K562 (cell line): ENCODE data around the gene SLC1A1. TPM values are rescaled to one million over a fixed set of nuclear protein-coding genes. Genes with fewer than 3 reads are reported as not detected.

ENCODE experiments used
- ATAC-seq: fragments of 200-7000 bp; cut with Tn5 transposase; 3 replicates; pipeline ENCODE4 v1.9.1; 2020; ENCODE audit warnings: moderate library complexity
- BruUV-seq: library from RNA; stranded (reverse); fragments of 400-500 nt; replicated peaks from 2 replicates; lab custom pipeline; 2021; lab: Mats Ljungman, UMichigan
- CTCF ChIA-PET: fragments of 300-600 bp; formaldehyde crosslinking; extraction: SDS; loops from one replicate; lab custom pipeline; 2021; ENCODE audit warnings: low intra/inter-chr PET ratio; lab: Yijun Ruan, JAX
- POLR2A ChIA-PET: fragments of 300-600, 350-650 bp; sonication (Branson Sonifier 250); formaldehyde crosslinking; extraction: SDS; loops from one replicate; lab custom pipeline; 2021; ENCODE audit warnings: antibody characterized with exemption, inconsistent platforms; lab: Yijun Ruan, JAX
- DNase-seq, 4 experiments: peaks; one replicate each; pipeline versions ENCODE4 v3.0.0 to v3.0.0-alpha.2; 2011 to 2018; ENCODE audit warnings: low spot score in 3 of 4, mixed read lengths in 3 of 4; ENCODE audit errors: extremely low read depth in 1 of 4
- FAIRE-seq: peaks from 2 replicates; lab custom pipeline; 2011; peaks lifted over from hg19 to GRCh38; lab: Jason Lieb, UNC
- H2AFZ ChIP-seq: 2 replicates; pipeline ENCODE4 v1.6.0; 2011; ENCODE audit warnings: low read depth, low read length, control low read depth, inconsistent platforms
- H3K27ac ChIP-seq: fragments of 200-600 bp; 3 replicates; pipeline ENCODE4 v1.8.0; 2011; ENCODE audit warnings: low read depth, mild to moderate bottlenecking, control low read depth, inconsistent platforms, low read length, moderate library complexity, mixed read lengths; ENCODE audit errors: extremely low read depth
- H3K27me3 ChIP-seq, 2 experiments: fragments of 300-600 bp in 1 of 2; 2 replicates in 1 of 2; 3 replicates in 1 of 2; pipeline versions ENCODE4 v1.6.0 to v1.8.0; 2011; ENCODE audit warnings: inconsistent platforms in 2 of 2, low read length in 2 of 2, mild to moderate bottlenecking in 1 of 2, mixed read lengths in 1 of 2, moderate library complexity in 1 of 2; ENCODE audit not compliant: control insufficient read depth in 2 of 2, insufficient read depth in 2 of 2
- H3K36me3 ChIP-seq: fragments of 300-600 bp; 3 replicates; pipeline ENCODE4 v1.8.0; 2011; ENCODE audit warnings: mild to moderate bottlenecking, low read length, inconsistent platforms; ENCODE audit not compliant: control insufficient read depth, insufficient read depth
- H3K4me1 ChIP-seq, 2 experiments: fragments of 200-600 bp in 1 of 2; replicated peaks in 1 of 2; 2 replicates in 1 of 2; 3 replicates in 1 of 2; pipeline versions ENCODE4 v1.5.1 to v1.8.0; 2011; ENCODE audit warnings: inconsistent platforms in 2 of 2, low read length in 2 of 2, mild to moderate bottlenecking in 1 of 2, mixed read lengths in 1 of 2, moderate library complexity in 1 of 2; ENCODE audit not compliant: control insufficient read depth in 2 of 2, insufficient read depth in 2 of 2
- H3K4me2 ChIP-seq: 2 replicates; pipeline ENCODE4 v1.6.1; 2011; ENCODE audit warnings: low read length, control low read depth, inconsistent platforms, mixed read lengths; ENCODE audit not compliant: insufficient read depth
- H3K4me3 ChIP-seq: fragments of 200-600 bp; sonication (generic), shearing (Covaris generic); 2 replicates; pipeline ENCODE4 v1.5.1; 2016; ENCODE audit warnings: control low read depth, inconsistent platforms
- H3K79me2 ChIP-seq: fragments of 200-600 bp; 3 replicates; pipeline ENCODE4 v1.8.0; 2011; ENCODE audit warnings: low read length, inconsistent platforms; ENCODE audit not compliant: control insufficient read depth, insufficient read depth
- H3K9ac ChIP-seq, 2 experiments: 2 replicates each; pipeline versions ENCODE4 v1.6.0 to v1.6.1; 2011; ENCODE audit warnings: low read depth in 2 of 2, low read length in 2 of 2, control low read depth in 1 of 2, inconsistent platforms in 1 of 2, mild to moderate bottlenecking in 1 of 2, mixed read lengths in 1 of 2; ENCODE audit not compliant: insufficient read depth in 1 of 2
- H3K9me1 ChIP-seq: one replicate; pipeline ENCODE4 v1.6.0; 2011; ENCODE audit warnings: inconsistent platforms, mild to moderate bottlenecking, low read length, moderate library complexity; ENCODE audit not compliant: control insufficient read depth, insufficient read depth
- H3K9me3 ChIP-seq: replicated peaks from 2 replicates; pipeline ENCODE4 v1.5.1; 2011; ENCODE audit warnings: low read depth, low read length, inconsistent platforms; ENCODE audit not compliant: control insufficient read depth, insufficient read depth
- H4K20me1 ChIP-seq: replicated peaks from 2 replicates; pipeline ENCODE4 v1.6.1; 2011; ENCODE audit warnings: low read length, inconsistent platforms, mixed read lengths; ENCODE audit not compliant: control insufficient read depth, insufficient read depth
- CREB3 ChIP-seq: fragments of 450-650 bp; conservative IDR thresholded peaks from 2 replicates; pipeline ENCODE4 v1.6.1; 2016; ENCODE audit warnings: missing genetic modification characterization, low read depth, mild to moderate bottlenecking, missing compliant biosample characterization, moderate library complexity
- FOXK2 ChIP-seq, 2 experiments: fragments of 450-650 bp; IDR thresholded peaks in 1 of 2; conservative IDR thresholded peaks in 1 of 2; 2 replicates each; pipeline ENCODE4 v1.6.1; 2016; ENCODE audit warnings: low read depth in 2 of 2, mild to moderate bottlenecking in 1 of 2
- HMGXB4 ChIP-seq: sonication (generic); formaldehyde crosslinking; IDR thresholded peaks from 2 replicates; pipeline ENCODE4 v1.8.1; 2023; ENCODE audit warnings: mild to moderate bottlenecking, missing genetic modification reagents
- JUNB ChIP-seq: fragments of 450-650 bp; formaldehyde crosslinking; conservative IDR thresholded peaks from 2 replicates; pipeline ENCODE4 v1.4.0; 2020; ENCODE audit warnings: mild to moderate bottlenecking
- ZBTB43 ChIP-seq: sonication (generic); formaldehyde crosslinking; IDR thresholded peaks from 2 replicates; pipeline ENCODE4 v1.8.0; 2023; ENCODE audit warnings: mild to moderate bottlenecking, missing genetic modification reagents
- WGBS: fragments of 100-300 bp; shearing (Covaris generic); methylation state at CpG from one replicate; pipeline ENCODE4 v1.1.6; 2016; ENCODE audit warnings: low coverage, mixed read lengths; ENCODE audit not compliant: insufficient coverage; ENCODE audit errors: missing lambda C conversion rate; 5-methylcytosine and 5-hydroxymethylcytosine counted together
- in situ Hi-C: fragments of 300-500 bp; cut with MboI; formaldehyde crosslinking; loops from 4 replicates; pipeline ENCODE4 v1.15.0; 2018; ENCODE audit warnings: inconsistent platforms, mixed read lengths
- intact Hi-C: fragments of 100-400 bp; cut with micrococcal nuclease; formaldehyde crosslinking; loops from 2 replicates; pipeline ENCODE4 v1.14.2; 2022
- polyA plus RNA-seq, 8 experiments: library from polyadenylated mRNA; depleted of rRNA in 4 of 8; stranded (reverse) in 5 of 8; unstranded in 3 of 8; fragments of >200 nt; fragmentation: Nextera tagmentation in 2 of 8; fragmentation: Illumina TruSeq in 1 of 8; extraction: Ambion mirVana in 2 of 8; extraction: Trizol in 1 of 8; gene quantifications; 2 replicates each; pipeline versions ENCODE4 v1.2.1 to v1.2.3, GENCODE V29; 2011 to 2014; ENCODE audit warnings: inconsistent platforms in 1 of 8, missing spikeins in 1 of 8
- total RNA-seq, 7 experiments: library from RNA; depleted of rRNA in 6 of 7; stranded (reverse); fragments of >200 nt in 6 of 7; fragmentation: Illumina TruSeq in 2 of 7; extraction: Trizol in 2 of 7; gene quantifications; 2 replicates each; pipeline versions ENCODE4 v1.2.1 to v1.2.3, GENCODE V29; 2011 to 2021; ENCODE audit warnings: low replicate concordance in 1 of 7
- TF ChIP-seq, protein P1 (sequence below): fragments of 250-450 bp; sonication (Bioruptor Pico); IDR thresholded peaks from 2 replicates; pipeline ENCODE4 v1.8.0; 2022; ENCODE audit warnings: moderate library complexity, mild to moderate bottlenecking, inconsistent platforms
- TF ChIP-seq, protein P2 (sequence below), 2 experiments: fragments of 450-650 bp; IDR thresholded peaks; 2 replicates each; pipeline ENCODE4 v1.6.1; 2016
- TF ChIP-seq, protein P3 (sequence below), 2 experiments: fragments of 200-800 bp in 1 of 2; sonication (Bioruptor generic) in 1 of 2; sonication (generic) in 1 of 2; formaldehyde crosslinking in 1 of 2; IDR thresholded peaks in 1 of 2; conservative IDR thresholded peaks in 1 of 2; 2 replicates each; pipeline versions ENCODE4 v1.5.0 to v1.6.1; 2016 to 2020; ENCODE audit warnings: missing compliant biosample characterization in 1 of 2, missing genetic modification characterization in 1 of 2, missing genetic modification reagents in 1 of 2
- TF ChIP-seq, protein P4 (sequence below): fragments of 250-450 bp; sonication (Bioruptor Pico); IDR thresholded peaks from 2 replicates; pipeline ENCODE4 v1.5.0; 2022; ENCODE audit warnings: mild to moderate bottlenecking

The SLC1A1 gene
- total and polyA plus RNA-seq, 9 of the 15 experiments (the other 6 are each of a cell fraction or from before 2014, with no cell fraction given): 0.11 to 0.16 TPM; not detected in 7

DNA sequence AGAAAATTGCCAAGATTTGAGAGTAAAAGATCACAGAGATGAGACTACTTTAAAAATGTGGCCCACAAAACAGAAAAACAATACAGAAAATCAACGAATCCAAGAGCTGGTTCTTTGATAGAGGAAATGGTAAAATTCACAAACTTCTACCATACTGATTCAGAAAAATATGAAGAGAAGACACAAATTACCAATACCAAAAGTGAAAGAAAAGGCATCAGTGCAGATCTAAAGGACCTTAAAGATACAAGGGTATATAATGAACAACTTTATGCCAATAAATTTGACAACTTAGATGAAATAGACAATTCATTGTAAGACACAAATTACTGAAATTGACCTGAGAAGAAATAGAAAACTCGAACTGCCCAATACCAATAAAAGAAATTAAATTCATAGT lies 24.4 kb upstream of the SLC1A1 start:
- BruUV-seq: no TSS peak
- Histone ChIP-seq H3K9ac (no peak overlapping the region), H3K36me3 (no peaks in the 10 kb centered on the region), H3K79me2 (no peaks in the 10 kb centered on the region), H3K4me3 (no peak overlapping the region), H3K9me1 (no peaks in the 10 kb centered on the region), H3K4me2 (no peak overlapping the region), H4K20me1 (no peaks in the 10 kb centered on the region), H2AFZ (no peak overlapping the region), H3K9me3 (no peaks in the 10 kb centered on the region), H3K4me1 (no peaks in the 10 kb centered on the region), H3K27me3 (no peaks in the 10 kb centered on the region), H3K27ac (no peak overlapping the region)
- DNase-seq (no peak), ATAC-seq (no peak), FAIRE-seq (no peak)
- intact Hi-C loops (no loop called here), in situ Hi-C loops (no loop called here)
- ChIA-PET POLR2A (interaction anchor here (0.6 kb wide), 1 partner anchor 1721 kb away, joined by 4 read pairs; no protein-coding TSS in a partner anchor), CTCF (no interaction called here)
- 3% methylated on average over 2 of the region's 2 CpGs for WGBS
- TF ChIP-seq, protein P1, sequence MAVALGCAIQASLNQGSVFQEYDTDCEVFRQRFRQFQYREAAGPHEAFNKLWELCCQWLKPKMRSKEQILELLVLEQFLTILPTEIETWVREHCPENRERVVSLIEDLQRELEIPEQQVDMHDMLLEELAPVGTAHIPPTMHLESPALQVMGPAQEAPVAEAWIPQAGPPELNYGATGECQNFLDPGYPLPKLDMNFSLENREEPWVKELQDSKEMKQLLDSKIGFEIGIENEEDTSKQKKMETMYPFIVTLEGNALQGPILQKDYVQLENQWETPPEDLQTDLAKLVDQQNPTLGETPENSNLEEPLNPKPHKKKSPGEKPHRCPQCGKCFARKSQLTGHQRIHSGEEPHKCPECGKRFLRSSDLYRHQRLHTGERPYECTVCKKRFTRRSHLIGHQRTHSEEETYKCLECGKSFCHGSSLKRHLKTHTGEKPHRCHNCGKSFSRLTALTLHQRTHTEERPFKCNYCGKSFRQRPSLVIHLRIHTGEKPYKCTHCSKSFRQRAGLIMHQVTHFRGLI: no peak
- TF ChIP-seq, protein P2, sequence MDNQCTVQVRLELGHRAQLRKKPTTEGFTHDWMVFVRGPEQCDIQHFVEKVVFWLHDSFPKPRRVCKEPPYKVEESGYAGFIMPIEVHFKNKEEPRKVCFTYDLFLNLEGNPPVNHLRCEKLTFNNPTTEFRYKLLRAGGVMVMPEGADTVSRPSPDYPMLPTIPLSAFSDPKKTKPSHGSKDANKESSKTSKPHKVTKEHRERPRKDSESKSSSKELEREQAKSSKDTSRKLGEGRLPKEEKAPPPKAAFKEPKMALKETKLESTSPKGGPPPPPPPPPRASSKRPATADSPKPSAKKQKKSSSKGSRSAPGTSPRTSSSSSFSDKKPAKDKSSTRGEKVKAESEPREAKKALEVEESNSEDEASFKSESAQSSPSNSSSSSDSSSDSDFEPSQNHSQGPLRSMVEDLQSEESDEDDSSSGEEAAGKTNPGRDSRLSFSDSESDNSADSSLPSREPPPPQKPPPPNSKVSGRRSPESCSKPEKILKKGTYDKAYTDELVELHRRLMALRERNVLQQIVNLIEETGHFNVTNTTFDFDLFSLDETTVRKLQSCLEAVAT (IDR thresholded peaks at IDR 0.05): no peak
- TF ChIP-seq HMGXB4 (no peak), CREB3 (tag) (no peak), JUNB (CRISPR knock-in tag) (no peak), FOXK2 (conservative IDR thresholded peaks at IDR 0.05 in 1 of 2, IDR thresholded peaks at IDR 0.05 in 1 of 2; ENCODE audit: low read depth in 2 of 2) (no peak), ZBTB43 (CRISPR knock-in tag) (no peak)
- TF ChIP-seq, protein P3, sequence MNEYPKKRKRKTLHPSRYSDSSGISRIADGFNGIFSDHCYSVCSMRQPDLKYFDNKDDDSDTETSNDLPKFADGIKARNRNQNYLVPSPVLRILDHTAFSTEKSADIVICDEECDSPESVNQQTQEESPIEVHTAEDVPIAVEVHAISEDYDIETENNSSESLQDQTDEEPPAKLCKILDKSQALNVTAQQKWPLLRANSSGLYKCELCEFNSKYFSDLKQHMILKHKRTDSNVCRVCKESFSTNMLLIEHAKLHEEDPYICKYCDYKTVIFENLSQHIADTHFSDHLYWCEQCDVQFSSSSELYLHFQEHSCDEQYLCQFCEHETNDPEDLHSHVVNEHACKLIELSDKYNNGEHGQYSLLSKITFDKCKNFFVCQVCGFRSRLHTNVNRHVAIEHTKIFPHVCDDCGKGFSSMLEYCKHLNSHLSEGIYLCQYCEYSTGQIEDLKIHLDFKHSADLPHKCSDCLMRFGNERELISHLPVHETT (CRISPR knock-in tag; conservative IDR thresholded peaks at IDR 0.05 in 1 of 2, IDR thresholded peaks at IDR 0.05 in 1 of 2): no peak
- TF ChIP-seq, protein P4, sequence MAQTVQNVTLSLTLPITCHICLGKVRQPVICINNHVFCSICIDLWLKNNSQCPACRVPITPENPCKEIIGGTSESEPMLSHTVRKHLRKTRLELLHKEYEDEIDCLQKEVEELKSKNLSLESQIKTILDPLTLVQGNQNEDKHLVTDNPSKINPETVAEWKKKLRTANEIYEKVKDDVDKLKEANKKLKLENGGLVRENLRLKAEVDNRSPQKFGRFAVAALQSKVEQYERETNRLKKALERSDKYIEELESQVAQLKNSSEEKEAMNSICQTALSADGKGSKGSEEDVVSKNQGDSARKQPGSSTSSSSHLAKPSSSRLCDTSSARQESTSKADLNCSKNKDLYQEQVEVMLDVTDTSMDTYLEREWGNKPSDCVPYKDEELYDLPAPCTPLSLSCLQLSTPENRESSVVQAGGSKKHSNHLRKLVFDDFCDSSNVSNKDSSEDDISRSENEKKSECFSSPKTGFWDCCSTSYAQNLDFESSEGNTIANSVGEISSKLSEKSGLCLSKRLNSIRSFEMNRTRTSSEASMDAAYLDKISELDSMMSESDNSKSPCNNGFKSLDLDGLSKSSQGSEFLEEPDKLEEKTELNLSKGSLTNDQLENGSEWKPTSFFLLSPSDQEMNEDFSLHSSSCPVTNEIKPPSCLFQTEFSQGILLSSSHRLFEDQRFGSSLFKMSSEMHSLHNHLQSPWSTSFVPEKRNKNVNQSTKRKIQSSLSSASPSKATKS (CRISPR knock-in tag): no peak
